Colonic mucosa (tissue), 4 donors: ENCODE results near the gene RAB33B. TPM values are rescaled to one million over a fixed set of nuclear protein-coding genes. Genes with fewer than 3 reads are reported as not detected.
"Not testable (repeated sequence)": the region's sequence is repeated elsewhere in the genome, so short reads cannot be mapped to it uniquely, and the experiment has no call there.

Experiments used
- DNase-seq: peaks from one replicate; pipeline ENCODE4 v3.0.0-alpha.2; 2020
- H3K27ac ChIP-seq: fragments of 200-600 bp; one replicate; pipeline ENCODE4 v1.8.0; 2021
- H3K27me3 ChIP-seq: fragments of 200-600 bp; one replicate; pipeline ENCODE4 v1.8.0; 2021
- H3K36me3 ChIP-seq: fragments of 200-600 bp; one replicate; pipeline ENCODE4 v1.8.0; 2021
- H3K4me1 ChIP-seq: fragments of 200-600 bp; one replicate; pipeline ENCODE4 v1.8.0; 2021; ENCODE audit warnings: mild to moderate bottlenecking
- H3K4me3 ChIP-seq: fragments of 200-600 bp; one replicate; pipeline ENCODE4 v1.8.0; 2021
- H3K9ac ChIP-seq, 2 donors: one replicate each; pipeline ENCODE4 v1.7.0; 2013; ENCODE audit warnings: control low read depth in 2 of 2, low read depth in 2 of 2, low read length in 2 of 2
- H3K9me3 ChIP-seq: fragments of 200-600 bp; one replicate; pipeline ENCODE4 v1.8.0; 2021
- CTCF ChIP-seq: fragments of 200-600 bp; IDR thresholded peaks from one replicate; pipeline ENCODE4 v1.8.0; 2022; ENCODE audit warnings: antibody characterized with exemption, mild to moderate bottlenecking
- intact Hi-C: fragments of 100-400 bp; cut with DNase I; formaldehyde crosslinking; loops from one replicate; pipeline ENCODE4 v1.14.1; 2022
- total RNA-seq, 2 donors: library from RNA; stranded (reverse); fragmentation: NEBNext Ultra II Directional in 1 of 2; extraction: Animal tissue kit (Norgen Biotek cat#: 25700) in 1 of 2; gene quantifications; one replicate each; pipeline ENCODE4 v1.2.1, GENCODE V29; 2021
- donor health status: healthy.
- donor health status: DM: no; HTN: no; CAD: no.
- donor health status: DM: no; HTN: no; CAD: no.

Gene RAB33B
- total RNA-seq, 2 donors from 2014 or later, result 5.0 to 7.1 TPM

DNA sequence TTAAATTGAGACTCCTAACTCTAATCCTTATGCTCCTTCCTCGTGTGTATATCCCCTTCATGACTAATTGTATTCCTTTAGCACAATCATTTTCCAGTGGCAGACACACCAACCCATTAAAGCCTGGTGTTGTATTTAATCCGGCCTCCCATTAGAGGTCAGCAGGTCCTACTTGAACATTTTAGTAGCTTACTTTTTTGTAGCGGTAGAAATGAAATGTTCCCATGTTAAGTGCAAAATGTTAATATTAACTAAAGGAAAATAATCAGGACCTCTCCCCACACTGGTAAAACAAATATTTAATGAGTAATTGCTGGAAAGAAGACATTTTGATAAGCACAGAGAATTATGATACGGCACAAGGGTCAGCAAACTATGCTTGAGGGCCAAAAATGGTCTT, 3.4 kb downstream of the RAB33B start:
- Histone ChIP-seq H3K36me3 (no peaks in the 10 kb centered on the region), H3K4me3 (no peak overlapping the region), H3K9me3 (no peaks in the 10 kb centered on the region), H3K9ac (no peak overlapping the region), H3K27me3 (no peaks in the 10 kb centered on the region), H3K27ac (no peak overlapping the region), H3K4me1 (peaks cover 2% of the 10 kb centered on the region)
- DNase-seq, result no peak
- TF ChIP-seq CTCF, result no peak
- intact Hi-C loops, result loop anchor here (10.0 kb wide), 2 partner anchors 77 to 153 kb away; partner anchors contain the start of genes NAA15 and NDUFC1

DNA sequence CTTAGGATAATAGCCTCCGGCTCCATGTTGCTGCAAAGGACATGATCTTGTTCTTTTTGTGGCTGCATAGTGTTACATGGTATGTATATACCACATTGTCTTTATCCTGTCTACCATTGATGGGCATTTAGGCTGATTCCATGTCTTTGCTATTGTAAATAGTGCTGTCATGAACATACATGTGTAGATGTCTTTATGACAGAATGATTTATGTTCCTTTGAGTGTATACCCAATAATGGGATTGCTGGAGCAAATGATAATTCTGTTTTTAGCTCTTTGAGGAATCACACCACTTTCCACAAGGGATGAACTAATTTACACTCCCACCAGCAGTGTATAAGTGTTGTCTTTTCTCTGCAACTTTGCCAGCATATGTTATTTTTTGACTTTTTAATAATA, 4.6 kb downstream of the RAB33B start:
- H3K9me3 ChIP-seq, result no peaks in the 10 kb centered on the region
- H3K4me1 ChIP-seq, result no peaks in the 10 kb centered on the region
- no peak for DNase-seq
- H3K27me3 ChIP-seq, result no peaks in the 10 kb centered on the region
- H3K36me3 ChIP-seq, result no peaks in the 10 kb centered on the region
- H3K27ac ChIP-seq, result no peak overlapping the region
- no peak overlapping the region for H3K9ac ChIP-seq
- TF ChIP-seq CTCF, result no peak
- H3K4me3 ChIP-seq, result no peak overlapping the region
- intact Hi-C loops, result loop anchor here (10.0 kb wide), 2 partner anchors 76 to 154 kb away; partner anchors contain the start of genes NAA15 and NDUFC1

DNA sequence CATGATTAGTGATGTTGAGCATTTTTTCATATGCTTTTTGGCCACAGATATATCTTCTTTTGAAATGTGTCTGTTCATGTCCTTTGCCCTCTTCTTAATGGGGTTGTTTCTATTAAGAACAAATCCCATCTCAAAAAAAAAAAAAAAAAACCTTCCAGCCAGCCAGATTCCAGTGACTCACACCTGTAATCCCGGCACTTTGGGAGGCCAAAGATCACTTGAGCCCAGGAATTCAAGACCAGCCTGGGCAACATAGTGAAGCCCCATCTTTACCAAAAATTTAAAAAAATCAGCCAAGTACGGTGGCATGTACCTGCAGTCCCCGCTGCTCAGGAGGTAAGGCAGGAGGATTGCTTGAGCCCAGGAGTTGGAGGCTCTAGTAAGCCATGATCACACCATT, 5.1 kb downstream of the RAB33B start:
- intact Hi-C loops, result loop anchor here (10.0 kb wide), 2 partner anchors 76 to 154 kb away; partner anchors contain the start of genes NAA15 and NDUFC1
- Histone ChIP-seq H3K4me1 (no peaks in the 10 kb centered on the region), H3K9ac (no peak overlapping the region)

GRCh38 chr4:139460565-139460964, 6.6 kb downstream of the RAB33B start:
- Histone ChIP-seq H3K27me3 (no peaks in the 10 kb centered on the region), H3K9me3 (no peaks in the 10 kb centered on the region), H3K4me3 (no peak overlapping the region), H3K4me1 (no peaks in the 10 kb centered on the region), H3K36me3 (no peaks in the 10 kb centered on the region), H3K27ac (no peak overlapping the region), H3K9ac (no peak overlapping the region)
- intact Hi-C loops, result no loop called here
- TF ChIP-seq CTCF, result no peak
- DNase-seq, result no peak

More for the DNA sequence above, 5.1 kb downstream of the RAB33B start:
- no peaks in the 10 kb centered on the region for H3K9me3 ChIP-seq
- no peaks in the 10 kb centered on the region for H3K36me3 ChIP-seq
- H3K27me3 ChIP-seq, result no peaks in the 10 kb centered on the region
- H3K4me3 ChIP-seq, result no peak overlapping the region
- H3K27ac ChIP-seq, result no peak overlapping the region
- no peak for TF ChIP-seq CTCF
- DNase-seq, result no peak

- H3K27ac ChIP-seq, result no peak overlapping the region
- no peak for TF ChIP-seq CTCF
- intact Hi-C loops, result no loop called here
- no peaks in the 10 kb centered on the region for H3K9me3 ChIP-seq
- H3K36me3 ChIP-seq, result no peaks in the 10 kb centered on the region
- no peaks in the 10 kb centered on the region for H3K27me3 ChIP-seq
- DNase-seq, result no peak
- no peaks in the 10 kb centered on the region for H3K4me1 ChIP-seq
- no peak overlapping the region for H3K9ac ChIP-seq
- no peak overlapping the region for H3K4me3 ChIP-seq
These were observed 7.2 kb downstream of the RAB33B start for GRCh38 chr4:139461022-139461628.

- H3K27me3 ChIP-seq, H3K9ac ChIP-seq, H3K27ac ChIP-seq, intact Hi-C loops, H3K4me1 ChIP-seq, H3K4me3 ChIP-seq, DNase-seq, H3K9me3 ChIP-seq, H3K36me3 ChIP-seq: not testable (repeated sequence)
These were observed 10.6 kb downstream of the RAB33B start for GRCh38 chr4:139464512-139464911.
